Mammary epithelial cell (primary cell): ENCODE results near the gene RNU6-1.

ENCODE experiments used
- CTCF ChIP-seq, 2 donors: IDR thresholded peaks in 1 of 2; conservative IDR thresholded peaks in 1 of 2; 2 replicates each; pipeline ENCODE4 v1.5.1; 2011 to 2012; ENCODE audit warnings: inconsistent platforms in 2 of 2, low read length in 2 of 2, mild to moderate bottlenecking in 2 of 2, control low read depth in 1 of 2, low read depth in 1 of 2; ENCODE audit not compliant: insufficient read depth in 1 of 2; ENCODE audit errors: extremely low read depth in 1 of 2
- EZH2 ChIP-seq: IDR thresholded peaks from 2 replicates; pipeline ENCODE4 v1.6.1; 2012; ENCODE audit warnings: low read length, inconsistent platforms, borderline replicate concordance

- TF ChIP-seq CTCF (conservative IDR thresholded peaks at IDR 0.05 in 1 of 2, IDR thresholded peaks at IDR 0.05 in 1 of 2; ENCODE audit: extremely low read depth in 1 of 2, insufficient read depth in 1 of 2, low read depth in 1 of 2, low read length in 2 of 2) (no peak), EZH2 (peak; percentile 53)
Observed at GRCh38 chr15:67831363-67831762, 8.5 kb downstream of the RNU6-1 start.
